ENCODE measurements around the gene CD1C.
"Not testable (repeated sequence)": the region's sequence is repeated elsewhere in the genome, so short reads cannot be mapped to it uniquely, and the experiment has no call there.

The CD1C gene

DNA sequence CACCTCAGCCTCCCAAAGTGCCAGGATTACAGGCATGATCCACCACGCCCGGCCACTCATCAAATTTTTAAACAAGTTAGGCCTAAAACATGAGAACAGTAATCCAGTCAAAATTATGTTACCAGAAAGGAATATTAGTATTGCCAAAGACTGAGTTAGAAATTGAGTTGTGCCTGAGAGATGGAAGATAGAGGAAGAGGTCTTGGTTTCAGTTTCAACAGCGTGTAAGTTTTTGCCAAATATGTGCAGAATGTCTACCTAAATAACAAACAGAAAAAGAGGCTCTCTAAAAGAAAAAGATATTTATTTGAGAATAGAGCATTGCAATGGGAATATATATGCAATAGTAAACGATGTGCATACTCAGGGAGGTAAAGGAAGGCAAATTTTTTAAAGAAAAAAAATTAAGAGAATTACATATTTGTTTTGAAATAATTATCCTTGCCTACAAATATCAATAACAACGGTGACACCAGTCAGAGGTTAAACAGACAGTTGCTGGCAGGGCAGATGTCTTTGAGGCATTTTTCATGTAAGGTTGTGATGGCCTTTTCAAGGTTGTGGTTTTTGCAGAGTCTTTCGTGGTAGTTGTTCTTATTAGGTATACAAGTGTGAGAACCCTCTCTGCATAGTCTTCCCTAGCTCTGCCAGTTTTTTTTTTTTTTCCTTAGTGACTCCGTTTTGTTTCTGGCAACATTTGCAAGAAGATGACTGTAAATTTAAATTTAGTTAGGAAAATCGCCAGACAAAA is 43.9 kb downstream of the CD1C start:
- no peaks in the 10 kb centered on the region for H3K36me3 ChIP-seq (ENCODE audit: control insufficient read depth, insufficient read depth, low read length)
- no peaks in the 10 kb centered on the region for H3K79me1 ChIP-seq (ENCODE audit: low read length)
- no peaks in the 10 kb centered on the region for H3K4me1 ChIP-seq (ENCODE audit: control insufficient read depth, low read depth, low read length)
- no CpG with 5 or more reads among the region's 8 CpGs for WGBS (ENCODE audit: extremely low coverage, insufficient coverage, low lambda C conversion rate)
- no peak overlapping the region for H3K4me2 ChIP-seq (ENCODE audit: low read length)
- no peak overlapping the region for H2BK5ac ChIP-seq (ENCODE audit: low read length)
- H3K27ac ChIP-seq (ENCODE audit: low read depth, low read length): no peak overlapping the region
- no peak overlapping the region for H2BK120ac ChIP-seq (ENCODE audit: low read depth, low read length)
- no peaks in the 10 kb centered on the region for H3K27me3 ChIP-seq (ENCODE audit: insufficient read depth, low read length, poor library complexity)
- no peak overlapping the region for H3K9ac ChIP-seq (ENCODE audit: low read length)
- no peak overlapping the region for H3K18ac ChIP-seq (ENCODE audit: low read length)
- no peak for DNase-seq
- H3K4me3 ChIP-seq (ENCODE audit: low read length): no peak overlapping the region
- H2AK5ac ChIP-seq (ENCODE audit: low read length): no peak overlapping the region
- no peak overlapping the region for H3K23ac ChIP-seq (ENCODE audit: low read length)
- no peak overlapping the region for H4K8ac ChIP-seq (ENCODE audit: low read depth, low read length)
- no peak overlapping the region for H2BK15ac ChIP-seq (replicated peaks; ENCODE audit: low read depth)
- H4K5ac ChIP-seq (ENCODE audit: low read length): no peak overlapping the region
- no peak overlapping the region for H3K56ac ChIP-seq (ENCODE audit: low read length)
- no peaks in the 10 kb centered on the region for H3K79me2 ChIP-seq (ENCODE audit: control insufficient read depth, insufficient read depth, low read length)
- H3K4ac ChIP-seq (ENCODE audit: low read depth, low read length): no peak overlapping the region

DNA sequence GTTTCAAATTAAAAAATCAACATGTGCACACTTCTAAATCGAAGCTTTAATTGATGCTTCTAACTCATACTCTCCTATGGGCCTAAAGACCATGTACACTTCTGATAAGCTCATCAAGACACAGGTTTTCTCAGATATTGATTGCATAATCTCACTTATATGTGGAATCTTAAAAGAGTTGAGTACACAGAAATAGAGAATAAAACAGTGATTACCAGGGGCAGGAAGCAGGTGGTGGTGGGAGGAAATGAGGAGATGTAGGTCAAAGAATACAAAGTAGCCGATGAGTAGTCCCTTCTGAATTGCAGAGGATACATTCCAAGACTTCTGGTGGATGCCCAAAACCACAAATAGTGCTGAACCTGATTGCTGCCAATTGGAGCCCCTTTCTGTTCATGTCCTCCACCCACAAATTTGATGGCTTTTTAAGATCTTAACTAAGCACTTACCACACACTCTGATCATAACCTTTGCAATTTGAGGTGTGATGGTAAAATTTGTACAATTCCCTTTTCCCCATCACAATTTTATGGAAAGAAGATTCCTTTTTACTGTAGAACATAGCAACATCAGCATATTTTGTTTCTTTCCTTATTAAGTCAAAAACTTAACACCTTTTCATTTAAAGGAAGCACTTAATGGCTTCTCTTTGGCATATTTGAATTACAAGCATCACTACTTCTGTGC is 44.9 kb downstream of the CD1C start:
- H4K8ac ChIP-seq (ENCODE audit: low read depth, low read length): no peak overlapping the region
- H3K36me3 ChIP-seq (ENCODE audit: control insufficient read depth, insufficient read depth, low read length): no peaks in the 10 kb centered on the region
- no peaks in the 10 kb centered on the region for H3K79me1 ChIP-seq (ENCODE audit: low read length)
- no peaks in the 10 kb centered on the region for H3K27me3 ChIP-seq (ENCODE audit: insufficient read depth, low read length, poor library complexity)
- H4K5ac ChIP-seq (ENCODE audit: low read length): no peak overlapping the region
- H2BK5ac ChIP-seq (ENCODE audit: low read length): no peak overlapping the region
- no peak overlapping the region for H2BK120ac ChIP-seq (ENCODE audit: low read depth, low read length)
- H3K4me1 ChIP-seq (ENCODE audit: control insufficient read depth, low read depth, low read length): no peaks in the 10 kb centered on the region
- WGBS (ENCODE audit: extremely low coverage, insufficient coverage, low lambda C conversion rate): no CpG with 5 or more reads among the region's 2 CpGs
- H3K4ac ChIP-seq (ENCODE audit: low read depth, low read length): no peak overlapping the region
- no peak overlapping the region for H3K4me2 ChIP-seq (ENCODE audit: low read length)
- H3K27ac ChIP-seq (ENCODE audit: low read depth, low read length): no peak overlapping the region
- H3K79me2 ChIP-seq (ENCODE audit: control insufficient read depth, insufficient read depth, low read length): no peaks in the 10 kb centered on the region
- no peak overlapping the region for H3K23ac ChIP-seq (ENCODE audit: low read length)
- H3K9ac ChIP-seq (ENCODE audit: low read length): no peak overlapping the region
- no peak overlapping the region for H3K56ac ChIP-seq (ENCODE audit: low read length)
- H3K4me3 ChIP-seq (ENCODE audit: low read length): no peak overlapping the region
- DNase-seq: no peak
- no peak overlapping the region for H3K18ac ChIP-seq (ENCODE audit: low read length)
- H2AK5ac ChIP-seq (ENCODE audit: low read length): no peak overlapping the region
- H2BK15ac ChIP-seq (replicated peaks; ENCODE audit: low read depth): no peak overlapping the region

GRCh38 chr1:158335213-158335532 is 45.5 kb downstream of the CD1C start:
- H3K79me2 ChIP-seq (ENCODE audit: control insufficient read depth, insufficient read depth, low read length): no peaks in the 10 kb centered on the region
- no peak for DNase-seq
- no peak overlapping the region for H3K4me2 ChIP-seq (ENCODE audit: low read length)
- H2BK15ac ChIP-seq (replicated peaks; ENCODE audit: low read depth): no peak overlapping the region
- H3K18ac ChIP-seq (ENCODE audit: low read length): no peak overlapping the region
- H3K23ac ChIP-seq (ENCODE audit: low read length): no peak overlapping the region
- H3K4me3 ChIP-seq (ENCODE audit: low read length): no peak overlapping the region
- H2BK120ac ChIP-seq (ENCODE audit: low read depth, low read length): no peak overlapping the region
- no peaks in the 10 kb centered on the region for H3K4me1 ChIP-seq (ENCODE audit: control insufficient read depth, low read depth, low read length)
- no peak overlapping the region for H2AK5ac ChIP-seq (ENCODE audit: low read length)
- no peaks in the 10 kb centered on the region for H3K27me3 ChIP-seq (ENCODE audit: insufficient read depth, low read length, poor library complexity)
- H3K36me3 ChIP-seq (ENCODE audit: control insufficient read depth, insufficient read depth, low read length): no peaks in the 10 kb centered on the region
- no peak overlapping the region for H3K56ac ChIP-seq (ENCODE audit: low read length)
- no peak overlapping the region for H3K4ac ChIP-seq (ENCODE audit: low read depth, low read length)
- H4K8ac ChIP-seq (ENCODE audit: low read depth, low read length): no peak overlapping the region
- H3K27ac ChIP-seq (ENCODE audit: low read depth, low read length): no peak overlapping the region
- H3K9ac ChIP-seq (ENCODE audit: low read length): no peak overlapping the region
- no peaks in the 10 kb centered on the region for H3K79me1 ChIP-seq (ENCODE audit: low read length)
- H4K5ac ChIP-seq (ENCODE audit: low read length): no peak overlapping the region
- no peak overlapping the region for H2BK5ac ChIP-seq (ENCODE audit: low read length)

DNA sequence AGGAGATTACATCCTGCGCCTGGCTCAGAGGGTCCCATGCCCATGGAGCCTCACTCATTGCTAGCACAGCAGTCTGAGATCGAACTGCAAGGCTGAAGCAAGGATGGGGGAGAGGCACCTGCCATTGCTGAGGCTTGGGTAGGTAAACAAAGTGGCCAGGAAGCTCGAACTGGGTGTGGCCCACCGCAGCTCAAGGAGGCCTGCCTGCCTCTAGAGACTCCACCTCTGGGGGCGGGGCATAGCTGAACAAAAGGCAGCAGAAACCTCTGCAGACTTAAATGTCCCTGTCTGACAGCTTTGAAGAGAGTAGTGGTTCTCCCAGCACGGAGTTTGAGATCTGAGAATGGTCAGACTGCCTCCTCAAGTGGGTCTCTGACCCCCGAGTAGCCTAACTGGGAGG is 46.7 kb downstream of the CD1C start:
- H3K18ac ChIP-seq (ENCODE audit: low read length); H3K4ac ChIP-seq (ENCODE audit: low read depth, low read length); H3K4me1 ChIP-seq (ENCODE audit: control insufficient read depth, low read depth, low read length); H2AK5ac ChIP-seq (ENCODE audit: low read length); H2BK15ac ChIP-seq (replicated peaks; ENCODE audit: low read depth); H3K23ac ChIP-seq (ENCODE audit: low read length); H3K27me3 ChIP-seq (ENCODE audit: insufficient read depth, low read length, poor library complexity); H4K8ac ChIP-seq (ENCODE audit: low read depth, low read length); H3K27ac ChIP-seq (ENCODE audit: low read depth, low read length); H3K4me2 ChIP-seq (ENCODE audit: low read length); DNase-seq; H3K4me3 ChIP-seq (ENCODE audit: low read length); H2BK120ac ChIP-seq (ENCODE audit: low read depth, low read length); H3K9ac ChIP-seq (ENCODE audit: low read length); H3K56ac ChIP-seq (ENCODE audit: low read length); H3K79me2 ChIP-seq (ENCODE audit: control insufficient read depth, insufficient read depth, low read length); H2BK5ac ChIP-seq (ENCODE audit: low read length); H3K79me1 ChIP-seq (ENCODE audit: low read length); H4K5ac ChIP-seq (ENCODE audit: low read length); H3K36me3 ChIP-seq (ENCODE audit: control insufficient read depth, insufficient read depth, low read length): not testable (repeated sequence)
- WGBS (ENCODE audit: extremely low coverage, insufficient coverage, low lambda C conversion rate): no CpG with 5 or more reads among the region's 7 CpGs

Data from mesendoderm (in vitro differentiated cells).